ENCODE measurements around the gene CHAC2. TPM values are rescaled to one million over a fixed set of nuclear protein-coding genes. Genes with fewer than 3 reads are reported as not detected.

CHAC2 gene
- total RNA-seq, 1 experiment from 2014 or later: 18.0 TPM

Other genes with a start within 250 kb of the CHAC2 start
- gene ASB3, start 19.1 kb downstream of the CHAC2 start, total RNA-seq (2014; rRNA removed; shearing (Covaris generic)): 35.1 and 40.3 TPM in 2 replicates
- gene ERLEC1, start 19.2 kb downstream of the CHAC2 start, total RNA-seq (2014; rRNA removed; shearing (Covaris generic)): 91.2 and 103 TPM in 2 replicates
- gene GPR75, start 92.2 kb downstream of the CHAC2 start, total RNA-seq (2014; rRNA removed; shearing (Covaris generic)): 1.1 and 1.4 TPM in 2 replicates
- 37.4 and 40.0 TPM in 2 replicates for gene PSME4, start 203.2 kb downstream of the CHAC2 start, total RNA-seq (2014; rRNA removed; shearing (Covaris generic))

Data from RPMI7951 (cell line).